OCI-LY3 (cell line): ENCODE results near the gene SRPK2.
"Not testable (repeated sequence)": the region's sequence is repeated elsewhere in the genome, so short reads cannot be mapped to it uniquely, and the experiment has no call there.

Experiments used
- H2AFZ ChIP-seq: fragments of 200-600, 300-600 bp; shearing (Covaris generic); 2 replicates; pipeline ENCODE4 v1.6.0; 2014; ENCODE audit warnings: antibody characterized with exemption, low read depth, low read length
- H3K27ac ChIP-seq: fragments of 200-600, 300-600 bp; sonication (generic); 2 replicates; pipeline ENCODE4 v1.5.1; 2014; ENCODE audit warnings: mild to moderate bottlenecking, low read length, moderate library complexity, mixed read lengths
- H3K27me3 ChIP-seq: fragments of 200-600, 300-600 bp; sonication (generic); 2 replicates; pipeline ENCODE4 v1.6.1; 2014; ENCODE audit warnings: low read depth, low read length, mixed read lengths
- H3K36me3 ChIP-seq: fragments of 200-600, 300-600 bp; sonication (generic); replicated peaks from 2 replicates; pipeline ENCODE3; 2014; ENCODE audit warnings: low read depth, low read length, mixed read lengths
- H3K4me1 ChIP-seq: fragments of 300-600, 200-600 bp; sonication (generic); 2 replicates; pipeline ENCODE4 v1.6.1; 2014; ENCODE audit warnings: low read length, mixed read lengths
- H3K4me2 ChIP-seq: fragments of 200-600, 300-600 bp; sonication (generic); 2 replicates; pipeline ENCODE4 v1.6.1; 2014; ENCODE audit warnings: low read length, mixed read lengths
- H3K4me3 ChIP-seq: fragments of 300-600, 200-600 bp; sonication (generic); 2 replicates; pipeline ENCODE4 v1.5.1; 2014; ENCODE audit warnings: antibody characterized with exemption, mild to moderate bottlenecking, low read length, moderate library complexity
- H3K79me2 ChIP-seq: fragments of 300-600, 200-600 bp; shearing (Covaris generic); 2 replicates; pipeline ENCODE4 v1.6.1; 2014; ENCODE audit warnings: mild to moderate bottlenecking, low read length, mixed read lengths
- H3K9ac ChIP-seq: fragments of 300-600, 200-600 bp; shearing (Covaris generic); 2 replicates; pipeline ENCODE4 v1.6.0; 2014; ENCODE audit warnings: mild to moderate bottlenecking, low read length, moderate library complexity
- H3K9me3 ChIP-seq: fragments of 200-600, 300-600 bp; shearing (Covaris generic); 2 replicates; pipeline ENCODE4 v1.6.1; 2014; ENCODE audit warnings: low read length, mixed read lengths; ENCODE audit not compliant: insufficient read depth
- H4K20me1 ChIP-seq: fragments of 200-600, 300-600 bp; sonication (generic); 2 replicates; pipeline ENCODE4 v1.6.1; 2016; ENCODE audit warnings: low read length, mixed read lengths; ENCODE audit not compliant: insufficient read depth
- CTCF ChIP-seq: fragments of 200-600, 300-600 bp; sonication (generic); IDR thresholded peaks from 2 replicates; pipeline ENCODE4 v1.5.1; 2014; ENCODE audit warnings: antibody characterized with exemption, low read length, low read depth
- EZH2phosphoT487 ChIP-seq: fragments of 200-600 bp; shearing (Covaris generic); IDR thresholded peaks from 2 replicates; pipeline ENCODE4 v1.6.1; 2018; ENCODE audit warnings: antibody characterized with exemption, mixed run types, low read depth

Gene SRPK2

DNA sequence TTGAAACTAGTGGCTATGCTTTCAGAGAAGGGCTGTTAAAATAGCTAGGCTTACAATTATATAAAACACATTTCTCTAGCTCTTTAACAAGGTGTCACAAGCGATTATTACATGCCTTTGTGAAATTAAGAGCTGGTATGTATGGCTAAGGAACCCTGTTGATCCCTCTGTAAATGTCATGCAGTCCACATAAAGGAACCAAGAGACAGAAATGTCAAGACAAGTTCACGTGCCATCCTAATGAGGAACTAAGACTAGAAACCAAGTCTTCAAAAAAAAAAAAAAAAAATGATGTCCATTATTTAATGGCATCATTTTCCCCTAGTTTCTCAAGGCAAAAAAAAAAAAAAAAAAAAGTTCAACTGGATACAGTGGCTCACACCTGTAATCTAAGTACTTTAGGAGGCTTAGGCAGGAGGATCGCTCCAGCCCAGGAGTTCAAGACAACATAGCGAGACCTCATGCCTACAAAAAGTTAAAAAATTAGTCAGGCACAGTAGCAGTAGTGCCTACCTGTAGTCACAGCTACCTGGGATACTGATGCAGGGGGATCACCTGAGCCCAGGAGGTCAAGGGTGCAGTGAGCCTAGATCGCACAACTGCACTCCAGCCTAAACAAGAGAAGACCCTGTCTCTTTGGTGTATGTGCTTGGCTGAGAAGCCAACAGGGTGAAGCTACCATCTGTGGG is 63.4 kb downstream of the SRPK2 start:
- H3K4me1 ChIP-seq, result peaks cover 19% of the 10 kb centered on the region
- peak overlapping the region; percentile 64 for H3K27ac ChIP-seq

GRCh38 chr7:105324606-105325005 is 64.1 kb downstream of the SRPK2 start:
- H3K27ac ChIP-seq, result peak overlapping the region; percentile 64
- H3K27me3 ChIP-seq, H4K20me1 ChIP-seq, H3K9me3 ChIP-seq, H2AFZ ChIP-seq, H3K36me3 ChIP-seq: not testable (repeated sequence)
- 0 out of 2 replicates have a peak overlapping the region, but pooled peaks have one; percentile 8 for H3K9ac ChIP-seq
- peak overlapping the region; percentile 77 for H3K4me2 ChIP-seq
- H3K4me3 ChIP-seq, result peak overlapping the region; percentile 41; the same call in 1 of the 2 replicates
- H3K79me2 ChIP-seq, result peaks cover 74% of the 10 kb centered on the region
- peaks cover 26% of the 10 kb centered on the region for H3K4me1 ChIP-seq

More for the DNA sequence above, 63.4 kb downstream of the SRPK2 start:
- Histone ChIP-seq H3K27me3 (no peaks in the 10 kb centered on the region), H3K9ac (0 out of 2 replicates have a peak overlapping the region, but pooled peaks have one; percentile 8), H2AFZ (no peak overlapping the region), H3K79me2 (peaks cover 69% of the 10 kb centered on the region), H3K36me3 (peaks cover 4% of the 10 kb centered on the region), H3K4me2 (peak overlapping the region; percentile 77), H4K20me1 (peaks cover 3% of the 10 kb centered on the region; the same call in 1 of the 2 replicates), H3K9me3 (no peaks in the 10 kb centered on the region), H3K4me3 (peak overlapping the region; percentile 41)
- no peak for TF ChIP-seq CTCF
- TF ChIP-seq EZH2phosphoT487, result no peak

DNA sequence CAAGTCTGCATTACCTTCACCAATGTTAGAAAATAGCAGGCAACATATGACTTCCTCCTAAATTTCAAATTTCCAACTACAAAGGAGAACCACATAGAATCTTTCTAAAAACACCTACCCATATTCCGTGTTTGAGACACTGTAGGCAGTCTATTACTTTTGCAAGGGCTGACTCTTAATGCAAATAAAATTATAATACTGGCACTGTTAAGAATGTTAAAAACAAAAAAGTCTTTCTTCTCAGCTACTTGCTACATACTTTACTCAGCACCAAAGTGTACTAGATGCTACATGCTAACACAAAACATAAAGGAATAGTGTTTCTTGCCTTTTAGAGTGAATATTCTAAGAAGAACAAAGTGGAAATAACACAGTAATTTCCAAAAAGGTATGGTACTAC is 65.4 kb downstream of the SRPK2 start:
- H3K27me3 ChIP-seq, result no peaks in the 10 kb centered on the region
- H3K4me3 ChIP-seq, result no peak overlapping the region
- H3K9ac ChIP-seq, result no peak overlapping the region
- H3K9me3 ChIP-seq, result no peaks in the 10 kb centered on the region
- H4K20me1 ChIP-seq, result peaks cover 3% of the 10 kb centered on the region; the same call in 1 of the 2 replicates
- TF ChIP-seq EZH2phosphoT487 (no peak), CTCF (no peak)
- H2AFZ ChIP-seq, result no peak overlapping the region
- H3K36me3 ChIP-seq, result peaks cover 4% of the 10 kb centered on the region
- no peak overlapping the region for H3K27ac ChIP-seq
- H3K79me2 ChIP-seq, result peaks cover 75% of the 10 kb centered on the region
- H3K4me2 ChIP-seq, result no peak overlapping the region
- peaks cover 31% of the 10 kb centered on the region for H3K4me1 ChIP-seq

GRCh38 chr7:105322655-105323277 is 66.0 kb downstream of the SRPK2 start:
- peaks cover 4% of the 10 kb centered on the region for H3K36me3 ChIP-seq
- peaks cover 3% of the 10 kb centered on the region; the same call in 1 of the 2 replicates for H4K20me1 ChIP-seq
- H3K79me2 ChIP-seq, result peaks cover 72% of the 10 kb centered on the region
- peaks cover 31% of the 10 kb centered on the region for H3K4me1 ChIP-seq
- no peak overlapping the region for H2AFZ ChIP-seq
- no peaks in the 10 kb centered on the region for H3K27me3 ChIP-seq
- no peak overlapping the region for H3K27ac ChIP-seq
- no peak overlapping the region for H3K9ac ChIP-seq
- TF ChIP-seq CTCF (no peak), EZH2phosphoT487 (no peak)
- no peaks in the 10 kb centered on the region for H3K9me3 ChIP-seq
- no peak overlapping the region for H3K4me2 ChIP-seq
- H3K4me3 ChIP-seq, result no peak overlapping the region
